Measurements from ENCODE around the gene UNC5CL. TPM values are rescaled to one million over a fixed set of nuclear protein-coding genes. Genes with fewer than 3 reads are reported as not detected.

Gene UNC5CL
- total RNA-seq, 1 experiment from 2014 or later: 5.5 TPM

DNA sequence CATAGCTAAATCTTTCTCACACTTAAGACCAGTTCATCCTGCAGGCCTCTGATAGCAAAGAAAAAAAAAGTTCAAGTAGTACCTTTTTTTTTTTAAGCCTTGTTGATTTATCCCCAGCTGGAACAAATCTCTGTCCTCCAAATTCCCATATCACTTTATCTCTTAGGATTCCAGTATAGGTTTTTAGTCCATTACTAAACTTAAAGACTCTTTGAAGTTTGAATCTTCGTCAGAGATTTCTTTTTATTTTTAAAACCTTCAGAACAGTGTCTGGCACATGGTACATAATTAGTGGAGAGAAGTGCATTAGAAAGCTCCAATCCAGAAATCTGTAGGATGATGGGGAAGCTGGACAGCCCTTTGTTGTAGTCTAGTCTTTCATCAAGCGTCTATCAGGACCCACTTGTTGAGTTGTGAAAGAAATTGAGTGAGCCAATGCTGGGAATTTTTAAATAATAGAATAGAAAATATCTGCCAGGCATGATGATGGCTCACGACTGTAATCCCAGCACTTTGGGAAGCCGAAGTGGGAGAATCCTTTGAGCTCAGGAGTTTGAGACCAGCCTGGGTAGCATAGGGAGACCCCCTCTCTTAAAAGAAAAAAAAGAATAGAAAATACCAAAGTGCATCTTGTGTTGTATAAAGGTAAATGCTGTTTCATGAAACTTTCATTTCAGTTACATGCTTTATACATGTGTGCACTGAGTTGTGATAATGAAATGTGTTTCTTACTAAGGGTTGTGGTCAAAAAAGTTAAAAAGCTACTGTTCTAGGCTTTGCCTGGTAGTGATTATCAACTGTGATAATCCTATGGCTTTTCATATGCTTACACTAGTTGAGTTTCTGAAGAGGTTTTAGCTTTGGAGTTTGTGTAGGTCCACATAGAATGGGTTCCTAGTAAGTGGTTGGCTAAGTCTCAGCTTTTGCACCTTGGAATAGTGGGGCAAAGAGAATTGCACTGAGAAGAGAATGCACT, 36.9 kb upstream of the UNC5CL start:
- no peak for DNase-seq
- peaks cover 22% of the 10 kb centered on the region for H3K4me1 Mint-ChIP-seq (ENCODE audit: low read depth, unreplicated experiment)
- no peak overlapping the region for H3K27ac Mint-ChIP-seq (ENCODE audit: unreplicated experiment)
- TF ChIP-seq, protein P1, sequence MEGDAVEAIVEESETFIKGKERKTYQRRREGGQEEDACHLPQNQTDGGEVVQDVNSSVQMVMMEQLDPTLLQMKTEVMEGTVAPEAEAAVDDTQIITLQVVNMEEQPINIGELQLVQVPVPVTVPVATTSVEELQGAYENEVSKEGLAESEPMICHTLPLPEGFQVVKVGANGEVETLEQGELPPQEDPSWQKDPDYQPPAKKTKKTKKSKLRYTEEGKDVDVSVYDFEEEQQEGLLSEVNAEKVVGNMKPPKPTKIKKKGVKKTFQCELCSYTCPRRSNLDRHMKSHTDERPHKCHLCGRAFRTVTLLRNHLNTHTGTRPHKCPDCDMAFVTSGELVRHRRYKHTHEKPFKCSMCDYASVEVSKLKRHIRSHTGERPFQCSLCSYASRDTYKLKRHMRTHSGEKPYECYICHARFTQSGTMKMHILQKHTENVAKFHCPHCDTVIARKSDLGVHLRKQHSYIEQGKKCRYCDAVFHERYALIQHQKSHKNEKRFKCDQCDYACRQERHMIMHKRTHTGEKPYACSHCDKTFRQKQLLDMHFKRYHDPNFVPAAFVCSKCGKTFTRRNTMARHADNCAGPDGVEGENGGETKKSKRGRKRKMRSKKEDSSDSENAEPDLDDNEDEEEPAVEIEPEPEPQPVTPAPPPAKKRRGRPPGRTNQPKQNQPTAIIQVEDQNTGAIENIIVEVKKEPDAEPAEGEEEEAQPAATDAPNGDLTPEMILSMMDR (IDR thresholded peaks at IDR 0.05; ENCODE audit: insufficient read depth in 1 of 2, low read depth in 1 of 2, low read length in 1 of 2, severe bottlenecking in 1 of 2, unreplicated experiment in 1 of 2): no peak
- ChIA-PET CTCF (interaction anchor here (0.7 to 1.1 kb wide), 2 partner anchors 64 to 179 kb away, joined by 3 read pairs; no protein-coding TSS in a partner anchor), POLR2A (interaction anchor here (0.7 kb wide), 1 partner anchor 95 kb away, joined by 3 read pairs; no protein-coding TSS in a partner anchor)
- Histone ChIP-seq H3K36me3 (ENCODE audit: control insufficient read depth, insufficient read depth, low read length) (peaks cover 4% of the 10 kb centered on the region; the same call in 1 of the 2 replicates), H3K27me3 (replicated peaks; ENCODE audit: control insufficient read depth, insufficient read depth, low read length) (no peaks in the 10 kb centered on the region), H3K4me3 (ENCODE audit: low read depth, low read length) (no peak overlapping the region), H3K4me1 (peaks cover 8% of the 10 kb centered on the region; the same call in 1 of the 2 replicates), H3K9me3 (no peaks in the 10 kb centered on the region)
- peak overlapping the region; percentile 92 for H3K4me3 Mint-ChIP-seq (ENCODE audit: unreplicated experiment)
- no peaks in the 10 kb centered on the region for H3K9me3 Mint-ChIP-seq (ENCODE audit: unreplicated experiment)
- H3K27me3 Mint-ChIP-seq (ENCODE audit: insufficient read depth, unreplicated experiment): no peaks in the 10 kb centered on the region
- peaks cover 46% of the 10 kb centered on the region for H3K36me3 Mint-ChIP-seq (ENCODE audit: insufficient read depth, unreplicated experiment)
- intact Hi-C loops (cut with micrococcal nuclease; ENCODE audit: unreplicated experiment): no loop called here
- no TSS peak for BruUV-seq (replicated peaks)

- intact Hi-C loops (cut with micrococcal nuclease; ENCODE audit: unreplicated experiment): loop anchor here (5.0 kb wide), 2 partner anchors 107 to 488 kb away; partner anchors contain the start of gene LRFN2
- BruUV-seq (replicated peaks): no TSS peak
- DNase-seq: no peak
- CTCF ChIA-PET: interaction anchor here (0.7 to 1.1 kb wide), 2 partner anchors 65 to 178 kb away, joined by 3 read pairs; no protein-coding TSS in a partner anchor
- POLR2A ChIA-PET: interaction anchor here (0.7 kb wide), 1 partner anchor 96 kb away, joined by 3 read pairs; no protein-coding TSS in a partner anchor
- TF ChIP-seq, protein P1 (IDR thresholded peaks at IDR 0.05; ENCODE audit: insufficient read depth in 1 of 2, low read depth in 1 of 2, low read length in 1 of 2, severe bottlenecking in 1 of 2, unreplicated experiment in 1 of 2): no peak
- no peaks in the 10 kb centered on the region for H3K9me3 Mint-ChIP-seq (ENCODE audit: unreplicated experiment)
- H3K4me3 Mint-ChIP-seq (ENCODE audit: unreplicated experiment): peak overlapping the region; percentile 92
- Histone ChIP-seq H3K4me1 (peaks cover 16% of the 10 kb centered on the region; the same call in 1 of the 2 replicates), H3K9me3 (no peaks in the 10 kb centered on the region), H3K4me3 (ENCODE audit: low read depth, low read length) (peak overlapping the region; percentile 98), H3K36me3 (ENCODE audit: control insufficient read depth, insufficient read depth, low read length) (no peaks in the 10 kb centered on the region), H3K27me3 (replicated peaks; ENCODE audit: control insufficient read depth, insufficient read depth, low read length) (no peaks in the 10 kb centered on the region)
- H3K27me3 Mint-ChIP-seq (ENCODE audit: insufficient read depth, unreplicated experiment): no peaks in the 10 kb centered on the region
- peak overlapping the region; percentile 95 for H3K27ac Mint-ChIP-seq (ENCODE audit: unreplicated experiment)
- peaks cover 29% of the 10 kb centered on the region for H3K4me1 Mint-ChIP-seq (ENCODE audit: low read depth, unreplicated experiment)
- H3K36me3 Mint-ChIP-seq (ENCODE audit: insufficient read depth, unreplicated experiment): peaks cover 36% of the 10 kb centered on the region
Observed at GRCh38 chr6:41074692-41075436, 35.8 kb upstream of the UNC5CL start.
